NB4 (cell line): ENCODE data around the gene ALMS1.

Experiments
- DNase-seq: peaks from one replicate; pipeline ENCODE4 v3.0.0; 2010; ENCODE audit warnings: low read depth
- H3K4me3 ChIP-seq: one replicate; pipeline ENCODE4 v1.5.1; 2011; ENCODE audit warnings: mild to moderate bottlenecking, low read depth, low read length, moderate library complexity
- MYC ChIP-seq: IDR thresholded peaks from 2 replicates; pipeline ENCODE4 v1.6.1; 2011; ENCODE audit warnings: low read depth, low read length
- POLR2A ChIP-seq: IDR thresholded peaks from 2 replicates; pipeline ENCODE4 v1.6.1; 2011; ENCODE audit warnings: mild to moderate bottlenecking; ENCODE audit not compliant: insufficient read length; ENCODE audit errors: extremely low read depth
- TF ChIP-seq, protein P1 (sequence below): IDR thresholded peaks from 2 replicates; pipeline ENCODE4 v1.6.1; 2011; ENCODE audit warnings: low read depth, low read length
- TF ChIP-seq, protein P2 (sequence below): IDR thresholded peaks from one replicate; pipeline ENCODE4 v1.5.1; 2012; ENCODE audit warnings: low read depth, low read length

Gene ALMS1

DNA sequence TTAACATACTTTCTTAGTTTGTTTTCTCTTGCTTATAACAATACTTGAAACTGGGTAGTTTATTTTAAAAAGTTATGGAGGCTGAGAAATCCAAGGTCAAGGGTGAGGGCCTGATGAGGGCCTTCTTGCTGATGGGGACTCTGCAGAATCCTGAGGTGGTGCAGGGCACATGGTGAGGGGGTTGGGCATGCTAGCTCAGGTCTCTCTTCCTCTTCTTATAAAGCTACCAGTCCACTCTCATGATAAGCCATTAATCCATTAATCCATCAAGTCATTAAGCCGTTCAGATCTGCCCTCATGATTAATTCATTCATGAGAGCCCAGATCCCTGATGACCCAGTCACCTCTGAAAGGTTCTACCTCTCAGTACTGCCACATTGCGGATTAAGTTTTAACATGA, 21.4 kb downstream of the ALMS1 start:
- no peak overlapping the region for H3K4me3 ChIP-seq
- DNase-seq: no peak
- TF ChIP-seq, protein P1, sequence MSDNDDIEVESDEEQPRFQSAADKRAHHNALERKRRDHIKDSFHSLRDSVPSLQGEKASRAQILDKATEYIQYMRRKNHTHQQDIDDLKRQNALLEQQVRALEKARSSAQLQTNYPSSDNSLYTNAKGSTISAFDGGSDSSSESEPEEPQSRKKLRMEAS: no peak
- no peak for TF ChIP-seq POLR2A
- TF ChIP-seq, protein P2, sequence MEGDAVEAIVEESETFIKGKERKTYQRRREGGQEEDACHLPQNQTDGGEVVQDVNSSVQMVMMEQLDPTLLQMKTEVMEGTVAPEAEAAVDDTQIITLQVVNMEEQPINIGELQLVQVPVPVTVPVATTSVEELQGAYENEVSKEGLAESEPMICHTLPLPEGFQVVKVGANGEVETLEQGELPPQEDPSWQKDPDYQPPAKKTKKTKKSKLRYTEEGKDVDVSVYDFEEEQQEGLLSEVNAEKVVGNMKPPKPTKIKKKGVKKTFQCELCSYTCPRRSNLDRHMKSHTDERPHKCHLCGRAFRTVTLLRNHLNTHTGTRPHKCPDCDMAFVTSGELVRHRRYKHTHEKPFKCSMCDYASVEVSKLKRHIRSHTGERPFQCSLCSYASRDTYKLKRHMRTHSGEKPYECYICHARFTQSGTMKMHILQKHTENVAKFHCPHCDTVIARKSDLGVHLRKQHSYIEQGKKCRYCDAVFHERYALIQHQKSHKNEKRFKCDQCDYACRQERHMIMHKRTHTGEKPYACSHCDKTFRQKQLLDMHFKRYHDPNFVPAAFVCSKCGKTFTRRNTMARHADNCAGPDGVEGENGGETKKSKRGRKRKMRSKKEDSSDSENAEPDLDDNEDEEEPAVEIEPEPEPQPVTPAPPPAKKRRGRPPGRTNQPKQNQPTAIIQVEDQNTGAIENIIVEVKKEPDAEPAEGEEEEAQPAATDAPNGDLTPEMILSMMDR: no peak

DNA sequence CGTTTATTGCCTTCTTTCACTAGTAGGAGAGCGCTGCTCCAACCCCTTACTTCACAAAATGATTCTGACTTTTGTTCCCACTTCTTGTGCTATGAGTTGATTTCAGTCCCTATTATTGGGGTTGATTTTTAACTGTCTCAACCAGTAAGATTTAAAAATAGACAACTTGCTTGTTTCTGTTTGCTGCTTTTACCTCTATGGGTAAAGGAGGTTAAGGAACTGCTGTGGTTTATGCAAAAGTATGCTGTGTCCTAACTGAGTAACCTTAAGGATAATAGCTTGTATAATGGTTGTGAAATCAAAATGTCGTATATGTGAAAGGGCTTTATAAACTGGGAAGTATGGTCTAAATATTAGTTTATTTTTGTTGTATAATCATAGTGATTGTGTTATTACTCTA, 22.6 kb downstream of the ALMS1 start:
- TF ChIP-seq POLR2A (no peak), MYC (no peak)
- TF ChIP-seq, protein P1: no peak
- TF ChIP-seq, protein P2: no peak
- H3K4me3 ChIP-seq: no peak overlapping the region
- peak; percentile 9 for DNase-seq

DNA sequence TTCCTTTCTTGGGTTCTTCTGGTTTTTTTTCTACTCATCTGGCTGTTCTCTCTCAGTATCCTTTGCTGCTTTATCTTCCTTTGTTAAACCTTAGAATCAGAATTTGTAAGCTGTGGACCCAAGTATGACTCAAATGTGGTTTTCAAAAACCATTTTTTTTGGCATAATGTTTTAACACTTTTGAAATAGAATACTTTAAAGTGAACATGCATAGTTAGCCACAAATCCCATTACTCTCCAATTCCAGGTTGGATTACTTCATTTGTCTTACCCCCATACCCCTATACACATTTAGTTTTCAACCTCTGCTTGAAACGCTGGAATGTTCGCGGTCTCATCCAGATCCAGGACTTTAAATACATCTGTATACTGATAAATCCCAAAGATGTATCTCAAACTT, 29.1 kb downstream of the ALMS1 start:
- no peak for DNase-seq
- no peak overlapping the region for H3K4me3 ChIP-seq
- TF ChIP-seq, protein P2: no peak
- TF ChIP-seq MYC: no peak
- no peak for TF ChIP-seq POLR2A
- TF ChIP-seq, protein P1: no peak

DNA sequence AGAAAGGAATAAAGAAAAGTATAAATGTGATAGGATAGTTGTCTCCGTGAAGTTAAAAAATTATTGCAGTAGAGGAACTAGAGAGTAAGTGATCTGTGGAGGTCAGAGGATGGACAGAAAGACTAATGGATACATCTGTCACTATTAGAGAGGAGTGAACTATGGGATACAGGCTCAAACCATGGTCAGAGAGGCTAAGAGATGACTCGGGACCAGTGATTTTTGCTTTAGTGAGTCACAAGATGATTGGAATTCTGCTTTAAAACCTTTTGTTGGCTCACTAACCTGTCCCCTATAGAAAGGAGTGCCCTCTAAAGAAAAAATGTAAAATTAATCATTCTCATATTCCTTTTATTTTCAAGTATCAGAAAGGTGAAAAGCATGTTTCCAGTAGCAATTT, 30.3 kb downstream of the ALMS1 start:
- no peak overlapping the region for H3K4me3 ChIP-seq
- DNase-seq: no peak
- TF ChIP-seq POLR2A (no peak), MYC (no peak)
- TF ChIP-seq, protein P1: no peak
- TF ChIP-seq, protein P2: no peak

DNA sequence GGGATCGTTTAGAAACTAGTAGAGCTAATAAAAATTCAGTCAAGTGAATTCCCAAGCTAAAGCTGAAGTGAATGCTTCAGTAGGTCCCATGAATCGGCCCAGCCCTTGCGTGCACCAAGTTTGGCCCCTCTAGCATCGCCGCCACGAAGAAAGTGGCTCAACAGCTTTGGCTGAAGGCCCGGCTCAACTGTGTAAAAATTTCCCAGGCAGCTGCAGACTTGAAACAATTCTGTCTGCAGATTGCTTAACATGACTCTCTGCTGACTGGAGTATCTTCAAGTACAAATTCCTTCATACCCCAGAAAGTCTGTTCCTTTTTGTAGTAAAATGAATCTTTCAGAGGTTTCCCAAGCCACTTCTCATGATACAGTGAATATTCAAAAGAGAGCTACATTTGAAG, 32.7 kb downstream of the ALMS1 start:
- TF ChIP-seq MYC (no peak), POLR2A (no peak)
- TF ChIP-seq, protein P1: no peak
- DNase-seq: peak; percentile 9
- H3K4me3 ChIP-seq: no peak overlapping the region

DNA sequence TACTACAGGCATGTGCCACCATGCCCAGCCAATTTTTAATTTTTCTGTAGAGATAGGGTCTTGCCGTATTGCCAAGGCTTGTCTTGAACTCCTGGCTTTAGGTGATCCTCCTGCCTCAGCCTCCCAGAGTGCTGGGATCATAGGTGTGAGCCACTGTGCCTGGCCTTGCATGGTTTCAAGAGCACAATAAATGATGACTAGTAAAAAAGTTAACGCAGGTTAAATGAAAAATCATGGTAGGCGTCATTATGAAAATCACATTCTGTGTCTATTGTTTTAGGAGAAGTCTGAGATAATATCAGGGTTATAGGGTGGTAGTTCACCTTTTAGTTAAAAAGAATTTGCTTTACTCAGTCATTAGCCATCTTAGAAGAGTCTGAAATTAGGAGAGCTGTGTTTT, 38.3 kb downstream of the ALMS1 start:
- no peak for DNase-seq
- TF ChIP-seq, protein P1: no peak
- no peak for TF ChIP-seq MYC
- no peak for TF ChIP-seq POLR2A
- TF ChIP-seq, protein P2: no peak
- no peak overlapping the region for H3K4me3 ChIP-seq
